Panc1 (cell line): ENCODE data around the gene UCHL3. TPM values are rescaled to one million over a fixed set of nuclear protein-coding genes. Genes with fewer than 3 reads are reported as not detected.

Source experiments
- ATAC-seq: fragments of 200-7000 bp; cut with Tn5 transposase; 2 replicates; pipeline ENCODE4 v1.9.1; 2020; ENCODE audit warnings: mild to moderate bottlenecking, moderate library complexity
- BruUV-seq: library from RNA; stranded (reverse); fragments of 400-500 nt; replicated peaks from 2 replicates; lab custom pipeline; 2021; lab: Mats Ljungman, UMichigan
- CTCF ChIA-PET: fragments of 300-600 bp; sonication (Branson Sonifier 250); formaldehyde crosslinking; loops from one replicate; lab custom pipeline; 2022; ENCODE audit warnings: antibody characterized with exemption; lab: Charles Lee
- POLR2A ChIA-PET: fragments of 300-600 bp; sonication (Branson Sonifier 250); formaldehyde crosslinking; loops from one replicate; lab custom pipeline; 2022; ENCODE audit warnings: antibody characterized with exemption; lab: Charles Lee
- DNase-seq: peaks from one replicate; pipeline ENCODE4 v3.0.0-alpha.2; 2010; ENCODE audit warnings: low read depth, low spot score
- H3K27ac ChIP-seq: 2 replicates; pipeline ENCODE4 v1.5.1; 2011; ENCODE audit warnings: mild to moderate bottlenecking, low read length, inconsistent platforms
- H3K27me3 ChIP-seq: fragments of 200-500 bp; sonication (Bioruptor generic); 2 replicates; pipeline ENCODE4 v1.6.0; 2014; ENCODE audit warnings: low read length, inconsistent platforms; ENCODE audit not compliant: control insufficient read depth, insufficient read depth
- H3K36me3 ChIP-seq: fragments of 200-500 bp; sonication (Bioruptor generic); 2 replicates; pipeline ENCODE4 v1.5.1; 2014; ENCODE audit warnings: inconsistent platforms, mild to moderate bottlenecking, low read length, moderate library complexity; ENCODE audit not compliant: control insufficient read depth, insufficient read depth
- H3K4me1 ChIP-seq: 2 replicates; pipeline ENCODE4 v1.5.1; 2011; ENCODE audit warnings: inconsistent platforms, mild to moderate bottlenecking, low read length, moderate library complexity; ENCODE audit not compliant: control insufficient read depth, insufficient read depth
- H3K4me3 ChIP-seq, 2 experiments: 2 replicates each; pipeline ENCODE4 v1.5.1; 2011 to 2012; ENCODE audit warnings: low read depth in 2 of 2, low read length in 2 of 2, mild to moderate bottlenecking in 2 of 2, inconsistent platforms in 1 of 2, moderate library complexity in 1 of 2
- H3K9me3 ChIP-seq: fragments of 200-500 bp; sonication (Bioruptor generic); 2 replicates; pipeline ENCODE4 v1.5.1; 2014; ENCODE audit warnings: low read depth, mild to moderate bottlenecking, inconsistent platforms, low read length, moderate library complexity; ENCODE audit not compliant: control insufficient read depth, insufficient read depth
- CTCF ChIP-seq: fragments of 450-650 bp; IDR thresholded peaks from 2 replicates; pipeline ENCODE4 v1.5.1; 2017; ENCODE audit warnings: mild to moderate bottlenecking
- POLR2AphosphoS5 ChIP-seq: IDR thresholded peaks from 2 replicates; pipeline ENCODE4 v1.6.1; 2012; ENCODE audit warnings: mild to moderate bottlenecking, low read depth, low read length, moderate library complexity
- REST ChIP-seq, 2 experiments: IDR thresholded peaks; 2 replicates each; pipeline ENCODE4 v1.6.1; 2011 to 2012; ENCODE audit warnings: low read depth in 2 of 2, control low read depth in 1 of 2, low read length in 1 of 2, mild to moderate bottlenecking in 1 of 2, moderate library complexity in 1 of 2; ENCODE audit not compliant: insufficient read depth in 1 of 2
- SIN3A ChIP-seq: IDR thresholded peaks from 2 replicates; pipeline ENCODE4 v1.6.1; 2012; ENCODE audit warnings: low read depth, mild to moderate bottlenecking, low read length, moderate library complexity, borderline replicate concordance; ENCODE audit not compliant: insufficient read depth
- TCF7L2 ChIP-seq: IDR thresholded peaks from 2 replicates; pipeline ENCODE4 v1.6.1; 2011; ENCODE audit warnings: mild to moderate bottlenecking, low read depth, low read length, inconsistent platforms
- in situ Hi-C: cut with HindIII; loops from 2 replicates; pipeline ENCODE4 v1.10.0; 2016; ENCODE audit warnings: low sequenced_read_pairs, low pct_unique_long_range_greater_than_20kb
- intact Hi-C: fragments of 100-400 bp; cut with micrococcal nuclease; formaldehyde crosslinking; loops from one replicate; pipeline ENCODE4 v1.10.0; 2022; ENCODE audit not compliant: unreplicated experiment
- total RNA-seq: library from RNA; stranded (reverse); gene quantifications from one replicate; pipeline ENCODE4 v1.2.1, GENCODE V29; 2021; ENCODE audit not compliant: unreplicated experiment

The UCHL3 gene
- total RNA-seq, 1 experiment from 2014 or later: 29.3 TPM

GRCh38 chr13:75581874-75582640, 32.5 kb downstream of the UCHL3 start:
- no peak for ATAC-seq
- Histone ChIP-seq H3K9me3 (no peaks in the 10 kb centered on the region), H3K4me1 (no peaks in the 10 kb centered on the region), H3K27me3 (no peaks in the 10 kb centered on the region), H3K27ac (no peak overlapping the region), H3K4me3 (no peak overlapping the region), H3K36me3 (no peaks in the 10 kb centered on the region; the same call in 1 of the 2 replicates)
- BruUV-seq: no TSS peak
- TF ChIP-seq POLR2AphosphoS5 (no peak), SIN3A (no peak), TCF7L2 (no peak), REST (IDR thresholded peaks at IDR 0.05; ENCODE audit: insufficient read depth in 1 of 2, low read depth in 2 of 2, low read length in 1 of 2) (no peak), CTCF (no peak)
- CTCF ChIA-PET: interaction anchor here (0.5 kb wide), 1 partner anchor 995 kb away, joined by 3 read pairs; no protein-coding TSS in a partner anchor
- in situ Hi-C loops: no loop called here
- no peak for DNase-seq
- intact Hi-C loops: no loop called here
- POLR2A ChIA-PET: no interaction called here

- Histone ChIP-seq H3K27ac (no peak overlapping the region), H3K4me1 (no peaks in the 10 kb centered on the region), H3K36me3 (no peaks in the 10 kb centered on the region; the same call in 1 of the 2 replicates), H3K4me3 (no peak overlapping the region), H3K27me3 (no peaks in the 10 kb centered on the region), H3K9me3 (no peaks in the 10 kb centered on the region)
- ChIA-PET CTCF (no interaction called here), POLR2A (no interaction called here)
- intact Hi-C loops (no loop called here), in situ Hi-C loops (no loop called here)
- BruUV-seq: no TSS peak
- ATAC-seq: no peak
- no peak for TF ChIP-seq CTCF
- no peak for TF ChIP-seq TCF7L2
- no peak for TF ChIP-seq POLR2AphosphoS5
- TF ChIP-seq REST (IDR thresholded peaks at IDR 0.05; ENCODE audit: insufficient read depth in 1 of 2, low read depth in 2 of 2, low read length in 1 of 2): no peak
- no peak for TF ChIP-seq SIN3A
- no peak for DNase-seq
Observed at GRCh38 chr13:75583091-75583490, 33.5 kb downstream of the UCHL3 start.
